ENCODE data around the gene USP15. TPM values are rescaled to one million over a fixed set of nuclear protein-coding genes. Genes with fewer than 3 reads are reported as not detected.
"Not testable (repeated sequence)": the region's sequence is repeated elsewhere in the genome, so short reads cannot be mapped to it uniquely, and the experiment has no call there.

Gene USP15
- total RNA-seq, 1 donor from 2014 or later = 58.0 TPM

- H3K4me1 ChIP-seq = peaks cover 21% of the 10 kb centered on the region
- no peak overlapping the region for H3K4me3 ChIP-seq
- no peaks in the 10 kb centered on the region for H3K27me3 ChIP-seq (ENCODE audit: low read depth)
- no peak for DNase-seq
- TF ChIP-seq CTCF (IDR thresholded peaks at IDR 0.05; ENCODE audit: borderline replicate concordance) = no peak
- intact Hi-C loops (cut with micrococcal nuclease) = no loop called here
- H3K27ac ChIP-seq (replicated peaks) = peak overlapping the region; percentile 23
- H3K36me3 ChIP-seq = peaks cover 9% of the 10 kb centered on the region
- H3K9me3 ChIP-seq (replicated peaks) = peaks cover under 1% of the 10 kb centered on the region
Observed at GRCh38 chr12:62332598-62332997, 72.4 kb downstream of the USP15 start.

- TF ChIP-seq CTCF (IDR thresholded peaks at IDR 0.05; ENCODE audit: borderline replicate concordance) = no peak
- peaks cover 18% of the 10 kb centered on the region for H3K36me3 ChIP-seq
- DNase-seq = no peak
- H3K27me3 ChIP-seq (ENCODE audit: low read depth) = no peaks in the 10 kb centered on the region
- peaks cover 16% of the 10 kb centered on the region for H3K9me3 ChIP-seq (replicated peaks)
- intact Hi-C loops (cut with micrococcal nuclease) = no loop called here
- H3K27ac ChIP-seq (replicated peaks) = no peak overlapping the region
- H3K4me1 ChIP-seq = peaks cover 25% of the 10 kb centered on the region
- H3K4me3 ChIP-seq = no peak overlapping the region
Observed at GRCh38 chr12:62335057-62335456, 74.9 kb downstream of the USP15 start.

- intact Hi-C loops (cut with micrococcal nuclease) = no loop called here
- TF ChIP-seq CTCF (IDR thresholded peaks at IDR 0.05; ENCODE audit: borderline replicate concordance) = no peak
Observed at GRCh38 chr12:62335796-62336195, 75.6 kb downstream of the USP15 start.

GRCh38 chr12:62337643-62338042 is 77.4 kb downstream of the USP15 start:
- H3K27ac ChIP-seq (replicated peaks); DNase-seq; H3K4me3 ChIP-seq; H3K27me3 ChIP-seq (ENCODE audit: low read depth); intact Hi-C loops (cut with micrococcal nuclease): not testable (repeated sequence)
- peaks cover 20% of the 10 kb centered on the region for H3K36me3 ChIP-seq
- H3K4me1 ChIP-seq = peaks cover 20% of the 10 kb centered on the region
- peaks cover 20% of the 10 kb centered on the region for H3K9me3 ChIP-seq (replicated peaks)

More at GRCh38 chr12:62335796-62336195, 75.6 kb downstream of the USP15 start:
- Histone ChIP-seq H3K36me3 (peaks cover 18% of the 10 kb centered on the region), H3K4me1 (peaks cover 25% of the 10 kb centered on the region), H3K27me3 (ENCODE audit: low read depth) (no peaks in the 10 kb centered on the region), H3K9me3 (replicated peaks) (peaks cover 20% of the 10 kb centered on the region), H3K4me3 (no peak overlapping the region), H3K27ac (replicated peaks) (no peak overlapping the region)
- no peak for DNase-seq

- DNase-seq; H3K4me3 ChIP-seq; intact Hi-C loops (cut with micrococcal nuclease); H3K27ac ChIP-seq (replicated peaks); H3K27me3 ChIP-seq (ENCODE audit: low read depth); H3K4me1 ChIP-seq: not testable (repeated sequence)
- Histone ChIP-seq H3K9me3 (replicated peaks) (peaks cover 27% of the 10 kb centered on the region), H3K36me3 (peaks cover 32% of the 10 kb centered on the region)
Observed at GRCh38 chr12:62342614-62343303, 82.6 kb downstream of the USP15 start.

GRCh38 chr12:62343304-62344120 is 83.3 kb downstream of the USP15 start:
- intact Hi-C loops (cut with micrococcal nuclease); H3K4me1 ChIP-seq; DNase-seq; H3K27me3 ChIP-seq (ENCODE audit: low read depth); H3K27ac ChIP-seq (replicated peaks); H3K4me3 ChIP-seq: not testable (repeated sequence)
- Histone ChIP-seq H3K9me3 (replicated peaks) (peaks cover 19% of the 10 kb centered on the region), H3K36me3 (peaks cover 25% of the 10 kb centered on the region)

GRCh38 chr12:62344731-62345556 is 84.7 kb downstream of the USP15 start:
- H3K4me1 ChIP-seq; H3K27me3 ChIP-seq (ENCODE audit: low read depth); H3K4me3 ChIP-seq; intact Hi-C loops (cut with micrococcal nuclease); DNase-seq; H3K27ac ChIP-seq (replicated peaks): not testable (repeated sequence)
- Histone ChIP-seq H3K36me3 (peaks cover 31% of the 10 kb centered on the region), H3K9me3 (replicated peaks) (peaks cover 13% of the 10 kb centered on the region)

Measured in left ventricle myocardium inferior (tissue), 1 donor.